Thoracic aorta (tissue), 2 donors: ENCODE results near the gene TMOD3. TPM values are rescaled to one million over a fixed set of nuclear protein-coding genes. Genes with fewer than 3 reads are reported as not detected.
"Not testable (repeated sequence)": the region's sequence is repeated elsewhere in the genome, so short reads cannot be mapped to it uniquely, and the experiment has no call there.

Experiments
- ATAC-seq: fragments of 150-250 bp; one replicate; pipeline ENCODE4 v1.8.0; 2017; ENCODE audit warnings: low read depth; ENCODE audit not compliant: insufficient number of reproducible peaks, low FRiP score
- DNase-seq: peaks from one replicate; pipeline ENCODE4 v3.0.0-alpha.2; 2020; ENCODE audit warnings: low spot score
- H3K27ac ChIP-seq, 2 donors: fragments of 200-600 bp; sonication (generic); 1 replicate in 1 of 2; 2 replicates in 1 of 2; pipeline ENCODE4 v1.5.1; 2016; ENCODE audit warnings: mild to moderate bottlenecking in 2 of 2, moderate library complexity in 2 of 2
- H3K27me3 ChIP-seq: fragments of 200-600 bp; sonication (generic); replicated peaks from 2 replicates; pipeline ENCODE4 v1.6.0; 2016; ENCODE audit warnings: mild to moderate bottlenecking; ENCODE audit not compliant: insufficient read depth
- H3K36me3 ChIP-seq: fragments of 200-600 bp; sonication (generic); one replicate; pipeline ENCODE4 v1.5.1; 2016
- H3K4me1 ChIP-seq, 2 donors: fragments of 200-600 bp; sonication (generic); 1 replicate in 1 of 2; 2 replicates in 1 of 2; pipeline versions ENCODE4 v1.5.1 to v1.6.0; 2016; ENCODE audit warnings: low read depth in 2 of 2, mild to moderate bottlenecking in 1 of 2; ENCODE audit not compliant: control insufficient read depth in 1 of 2
- H3K4me3 ChIP-seq: fragments of 200-600 bp; sonication (generic); 2 replicates; pipeline ENCODE4 v1.5.1; 2016; ENCODE audit warnings: mild to moderate bottlenecking
- H3K9me3 ChIP-seq: fragments of 200-600 bp; sonication (generic); 2 replicates; pipeline ENCODE4 v1.5.1; 2016
- CTCF ChIP-seq: fragments of 200-600 bp; sonication (generic); IDR thresholded peaks from one replicate; pipeline ENCODE4 v1.5.1; 2019; ENCODE audit warnings: antibody characterized with exemption
- total RNA-seq, 2 donors: library from RNA; depleted of rRNA; stranded (reverse); fragments of >200 nt; gene quantifications; one replicate each; pipeline versions ENCODE4 v1.1.0 to v1.2.3, GENCODE V29; 2016

TMOD3 gene
- total RNA-seq, 2 donors from 2014 or later = 27.3 to 38.1 TPM

- peaks cover 14 to 34% of the 10 kb centered on the region in 2 donors for H3K4me1 ChIP-seq
- DNase-seq (no peak), ATAC-seq (no peak)
- no peaks in the 10 kb centered on the region for H3K27me3 ChIP-seq
- no peak overlapping the region for H3K4me3 ChIP-seq
- no peak overlapping the region for H3K27ac ChIP-seq
- H3K9me3 ChIP-seq = no peaks in the 10 kb centered on the region
- H3K36me3 ChIP-seq = no peaks in the 10 kb centered on the region
- TF ChIP-seq CTCF = no peak
Measured at GRCh38 chr15:51883271-51883837, 53.9 kb downstream of the TMOD3 start.

GRCh38 chr15:51884041-51884440 is 54.6 kb downstream of the TMOD3 start:
- no peaks in the 10 kb centered on the region for H3K27me3 ChIP-seq
- TF ChIP-seq CTCF = no peak
- H3K9me3 ChIP-seq = no peaks in the 10 kb centered on the region
- DNase-seq (no peak), ATAC-seq (no peak)
- no peaks in the 10 kb centered on the region for H3K36me3 ChIP-seq
- H3K4me3 ChIP-seq = no peak overlapping the region
- no peak overlapping the region for H3K27ac ChIP-seq
- H3K4me1 ChIP-seq = peaks cover 9 to 28% of the 10 kb centered on the region in 2 donors

- Histone ChIP-seq H3K9me3 (no peaks in the 10 kb centered on the region), H3K36me3 (no peaks in the 10 kb centered on the region), H3K27me3 (no peaks in the 10 kb centered on the region), H3K4me3 (no peak overlapping the region), H3K27ac (no peak overlapping the region), H3K4me1 (peaks cover 5 to 21% of the 10 kb centered on the region in 2 donors)
- no peak for TF ChIP-seq CTCF
- ATAC-seq = no peak
- DNase-seq = no peak
Measured at GRCh38 chr15:51884517-51885236, 55.2 kb downstream of the TMOD3 start.

GRCh38 chr15:51885758-51886157 is 56.3 kb downstream of the TMOD3 start:
- peaks cover 5 to 20% of the 10 kb centered on the region in 2 donors for H3K4me1 ChIP-seq
- DNase-seq, H3K4me3 ChIP-seq, H3K27ac ChIP-seq, ATAC-seq, H3K36me3 ChIP-seq, H3K9me3 ChIP-seq, H3K27me3 ChIP-seq: not testable (repeated sequence)

- peaks cover 2 to 19% of the 10 kb centered on the region in 2 donors for H3K4me1 ChIP-seq
- no peak overlapping the region for H3K27ac ChIP-seq
- no peak for TF ChIP-seq CTCF
- no peak for ATAC-seq
- H3K27me3 ChIP-seq = no peaks in the 10 kb centered on the region
- H3K4me3 ChIP-seq = no peak overlapping the region
- H3K9me3 ChIP-seq = no peaks in the 10 kb centered on the region
- DNase-seq = no peak
- no peaks in the 10 kb centered on the region for H3K36me3 ChIP-seq
Measured at GRCh38 chr15:51887887-51888592, 58.6 kb downstream of the TMOD3 start.
